ENCODE data around the gene PTMA.

Gene PTMA

DNA sequence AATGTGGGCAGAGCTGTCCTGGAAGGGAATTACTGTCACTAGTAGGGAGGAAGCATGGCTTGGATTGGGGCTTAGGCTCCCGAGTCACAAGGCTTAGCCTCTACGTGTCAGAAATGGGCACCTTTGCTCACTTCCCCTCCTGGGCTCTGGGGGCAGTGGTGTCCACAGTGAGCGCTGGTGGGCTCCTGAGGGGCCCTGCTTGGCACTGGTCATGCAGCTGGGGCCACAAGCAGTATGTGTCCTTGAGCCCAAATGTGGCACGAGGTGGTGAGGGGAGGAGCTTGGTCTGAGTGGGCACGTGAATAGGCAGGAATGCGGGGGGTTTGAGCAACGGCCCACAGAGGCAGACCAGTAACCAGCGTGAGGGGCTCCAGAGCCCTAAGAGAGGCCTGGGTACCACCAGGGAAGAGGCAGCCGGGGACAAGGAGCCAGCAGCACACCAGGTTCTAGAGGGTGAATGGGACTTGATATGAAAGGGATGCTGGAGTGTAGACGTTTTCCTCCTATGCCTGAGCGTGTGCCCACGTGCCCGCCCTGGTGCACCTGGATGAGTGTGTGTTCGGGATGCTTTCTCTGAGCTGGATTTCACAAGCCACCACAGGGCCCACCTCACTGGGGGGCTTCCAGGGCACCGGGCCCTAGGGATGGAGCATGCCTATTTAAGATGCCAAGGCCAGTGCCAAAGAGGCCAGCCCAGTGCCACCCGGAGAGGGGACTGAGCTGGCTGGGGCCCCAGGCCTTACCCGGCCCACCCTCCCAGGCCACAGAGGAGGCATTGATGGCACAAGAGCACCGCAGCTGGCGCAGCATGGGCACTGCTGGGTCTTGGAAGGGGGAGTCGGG is 22.8 kb upstream of the PTMA start:
- H3K4me3 ChIP-seq (ENCODE audit: low read depth, low read length): no peak overlapping the region
- no peak for TF ChIP-seq CTCF (IDR thresholded peaks at IDR 0.05; ENCODE audit: low read depth, low read length)

DNA sequence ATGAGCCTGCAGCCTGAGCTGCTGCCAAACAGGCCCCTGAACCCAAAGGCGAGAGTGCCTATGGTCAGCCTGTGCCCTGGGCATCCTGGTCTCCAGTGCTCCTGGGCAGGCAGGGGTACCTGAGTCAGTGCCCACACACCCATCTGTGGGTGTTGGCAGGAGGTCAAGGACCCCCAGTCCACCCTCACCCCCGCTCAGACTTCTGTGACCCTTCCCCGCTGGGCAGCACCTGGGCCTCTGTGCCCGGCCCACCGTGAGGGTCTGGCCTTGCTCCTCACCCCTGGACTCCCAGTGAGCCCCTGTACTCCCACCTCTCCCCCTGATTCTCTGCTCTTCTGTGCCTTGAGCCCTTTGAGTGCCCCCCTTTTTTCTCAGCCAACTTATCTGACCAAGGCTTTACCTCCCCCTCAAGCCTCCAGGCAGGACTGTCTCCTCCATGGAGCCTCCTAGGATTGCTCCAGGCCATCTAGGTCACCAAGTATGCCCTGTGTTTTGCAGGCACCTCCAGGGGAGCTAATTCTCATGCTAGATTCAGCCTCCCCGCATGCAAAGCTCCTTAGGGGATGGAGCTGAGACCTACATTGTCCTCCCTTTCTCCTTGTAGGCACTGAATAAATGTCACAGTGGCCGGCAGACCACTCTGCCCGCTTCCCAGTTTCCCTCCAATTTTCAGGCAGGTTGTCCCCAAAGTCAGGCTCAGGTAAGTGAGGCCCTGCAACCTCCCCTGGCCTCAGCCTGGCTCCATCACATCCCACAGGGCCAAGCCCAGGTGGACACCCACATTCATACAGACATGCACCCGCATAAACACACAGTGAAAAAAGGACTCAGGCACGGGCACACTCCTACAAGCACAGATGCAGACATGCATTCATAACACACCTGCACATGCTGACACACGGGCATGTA is 21.9 kb upstream of the PTMA start:
- H3K4me3 ChIP-seq (ENCODE audit: low read depth, low read length): no peak overlapping the region
- TF ChIP-seq CTCF (IDR thresholded peaks at IDR 0.05; ENCODE audit: low read depth, low read length): no peak

DNA sequence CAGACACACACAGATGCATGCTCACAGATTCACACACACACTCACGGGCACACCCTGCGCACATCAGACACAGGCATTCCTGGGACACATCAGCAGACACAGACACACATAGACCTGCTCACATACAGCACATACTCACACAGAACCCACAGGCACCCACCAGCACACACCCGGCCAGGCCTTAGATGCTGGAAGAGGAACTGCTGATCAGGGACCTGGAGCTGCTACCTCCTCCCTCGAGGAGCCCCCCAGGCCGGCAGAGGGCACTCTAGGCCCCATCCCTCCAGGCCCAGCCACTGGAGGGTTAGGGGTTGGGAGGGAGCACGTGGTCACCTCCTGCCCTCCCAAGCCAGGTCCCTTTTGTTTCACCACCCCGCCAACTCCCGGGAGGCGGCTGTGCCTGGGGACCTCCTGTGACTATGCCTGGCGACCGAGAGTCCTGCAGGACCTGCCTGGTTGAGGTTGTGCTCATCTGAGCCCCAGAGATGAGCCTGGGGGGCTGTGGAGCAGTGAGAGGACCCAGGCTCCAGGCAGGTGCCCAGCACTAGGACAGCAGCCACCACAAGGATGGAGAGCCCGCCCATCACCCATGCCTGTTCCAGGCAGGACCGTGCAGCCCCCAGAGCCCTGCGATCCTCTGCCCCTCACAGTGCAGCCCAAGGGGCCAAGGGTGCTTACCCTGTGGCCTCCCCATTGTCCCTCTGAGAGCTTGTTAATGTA is 21.0 kb upstream of the PTMA start:
- peak; percentile 50 for TF ChIP-seq CTCF (IDR thresholded peaks at IDR 0.05; ENCODE audit: low read depth, low read length)
- no peak overlapping the region for H3K4me3 ChIP-seq (ENCODE audit: low read depth, low read length)

DNA sequence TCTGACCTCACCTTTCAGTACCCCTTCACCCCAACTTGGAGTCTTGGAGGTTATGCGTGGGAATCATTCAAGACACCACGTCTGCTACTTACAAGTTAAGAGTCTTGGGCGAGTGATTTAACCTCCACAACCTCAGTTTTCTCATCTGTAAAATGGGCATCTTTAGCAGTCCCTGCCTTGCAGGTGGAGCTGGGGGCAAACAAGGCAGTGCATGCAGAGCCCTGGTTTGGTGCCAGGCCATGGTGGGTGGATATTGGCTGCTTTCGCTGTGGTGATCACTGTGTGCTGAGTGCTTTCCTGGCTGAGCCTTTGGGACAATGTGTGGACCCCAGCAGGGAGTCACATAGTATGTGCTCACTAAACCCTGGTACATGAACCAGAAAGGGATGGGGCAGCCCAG is 20.4 kb upstream of the PTMA start:
- TF ChIP-seq CTCF (IDR thresholded peaks at IDR 0.05; ENCODE audit: low read depth, low read length): no peak
- H3K4me3 ChIP-seq (ENCODE audit: low read depth, low read length): no peak overlapping the region

DNA sequence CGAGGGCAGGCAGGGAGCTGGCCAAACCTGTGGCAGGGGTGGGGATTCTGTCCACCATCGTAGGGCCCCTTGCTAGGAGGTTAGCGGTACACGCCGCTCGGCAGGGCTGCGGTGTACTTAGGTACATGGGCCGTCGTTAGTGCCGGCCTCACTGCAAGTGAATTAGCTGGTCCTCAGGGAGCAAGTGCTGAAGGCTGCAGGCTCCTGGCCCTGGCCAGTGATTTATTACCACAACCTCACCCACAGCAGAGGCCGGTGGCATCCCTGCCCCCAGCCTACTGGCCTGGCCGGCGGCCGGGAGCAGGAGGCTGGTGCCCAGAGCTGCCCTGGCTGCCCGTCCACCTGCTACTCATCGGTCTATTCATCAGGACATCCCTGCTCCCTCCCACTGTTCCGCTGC is 19.6 kb upstream of the PTMA start:
- no peak overlapping the region for H3K4me3 ChIP-seq (ENCODE audit: low read depth, low read length)
- TF ChIP-seq CTCF (IDR thresholded peaks at IDR 0.05; ENCODE audit: low read depth, low read length): no peak

GRCh38 chr2:231689124-231689893 is 19.0 kb upstream of the PTMA start:
- no peak overlapping the region for H3K4me3 ChIP-seq (ENCODE audit: low read depth, low read length)
- no peak for TF ChIP-seq CTCF (IDR thresholded peaks at IDR 0.05; ENCODE audit: low read depth, low read length)
